Measurements from ENCODE around the gene APLNR.
A peak's percentile ranks its signal among the peaks of the same experiment; 100 is the strongest.

APLNR gene

DNA sequence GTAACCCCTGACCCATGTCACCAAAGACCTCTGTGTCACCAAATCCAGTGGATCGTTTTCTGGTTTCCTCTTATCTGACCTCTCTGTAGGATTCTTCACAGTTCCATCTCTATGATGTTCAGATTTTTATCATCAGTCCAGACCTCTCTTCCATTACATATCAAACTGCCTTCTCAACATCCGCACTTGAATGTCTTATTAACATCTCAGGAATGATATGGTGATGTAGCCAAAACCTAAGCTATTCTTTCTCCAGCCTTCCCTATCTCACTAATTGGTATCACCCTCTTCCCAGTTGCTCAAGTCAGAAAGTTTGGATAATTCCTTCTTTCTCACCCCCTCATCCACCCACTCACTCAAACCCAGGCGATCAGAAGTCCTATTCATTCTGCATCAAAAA lies 13.4 kb downstream of the APLNR start:
- TF ChIP-seq, protein P1, sequence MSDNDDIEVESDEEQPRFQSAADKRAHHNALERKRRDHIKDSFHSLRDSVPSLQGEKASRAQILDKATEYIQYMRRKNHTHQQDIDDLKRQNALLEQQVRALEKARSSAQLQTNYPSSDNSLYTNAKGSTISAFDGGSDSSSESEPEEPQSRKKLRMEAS (IDR thresholded peaks at IDR 0.05), result no peak
- TF ChIP-seq FOXM1 (IDR thresholded peaks at IDR 0.05; ENCODE audit: borderline replicate concordance, low read depth), result no peak

DNA sequence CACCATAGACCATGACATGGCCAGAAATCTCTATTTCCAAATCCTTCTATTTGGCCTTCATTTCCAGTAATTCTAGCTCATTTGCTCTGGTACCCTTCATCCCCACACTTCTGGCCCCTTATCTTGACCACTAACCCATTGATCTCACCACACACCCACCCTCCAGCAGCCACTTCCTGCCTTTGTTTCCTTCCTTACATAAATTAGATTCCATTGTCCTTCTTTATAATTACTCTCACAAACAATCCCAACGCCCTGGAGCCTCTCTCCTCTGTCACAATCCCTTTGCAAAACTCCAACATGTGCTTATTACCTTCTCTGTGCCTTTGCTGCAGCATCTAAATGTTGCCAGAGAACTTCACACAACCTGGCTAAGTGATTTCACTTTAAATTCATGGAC lies 14.8 kb downstream of the APLNR start:
- no peak for TF ChIP-seq TEAD4 (IDR thresholded peaks at IDR 0.05)
- no peak for TF ChIP-seq EGR1 (IDR thresholded peaks at IDR 0.05)
- no peak for TF ChIP-seq CEBPB (IDR thresholded peaks at IDR 0.05)
- TF ChIP-seq, protein P2, sequence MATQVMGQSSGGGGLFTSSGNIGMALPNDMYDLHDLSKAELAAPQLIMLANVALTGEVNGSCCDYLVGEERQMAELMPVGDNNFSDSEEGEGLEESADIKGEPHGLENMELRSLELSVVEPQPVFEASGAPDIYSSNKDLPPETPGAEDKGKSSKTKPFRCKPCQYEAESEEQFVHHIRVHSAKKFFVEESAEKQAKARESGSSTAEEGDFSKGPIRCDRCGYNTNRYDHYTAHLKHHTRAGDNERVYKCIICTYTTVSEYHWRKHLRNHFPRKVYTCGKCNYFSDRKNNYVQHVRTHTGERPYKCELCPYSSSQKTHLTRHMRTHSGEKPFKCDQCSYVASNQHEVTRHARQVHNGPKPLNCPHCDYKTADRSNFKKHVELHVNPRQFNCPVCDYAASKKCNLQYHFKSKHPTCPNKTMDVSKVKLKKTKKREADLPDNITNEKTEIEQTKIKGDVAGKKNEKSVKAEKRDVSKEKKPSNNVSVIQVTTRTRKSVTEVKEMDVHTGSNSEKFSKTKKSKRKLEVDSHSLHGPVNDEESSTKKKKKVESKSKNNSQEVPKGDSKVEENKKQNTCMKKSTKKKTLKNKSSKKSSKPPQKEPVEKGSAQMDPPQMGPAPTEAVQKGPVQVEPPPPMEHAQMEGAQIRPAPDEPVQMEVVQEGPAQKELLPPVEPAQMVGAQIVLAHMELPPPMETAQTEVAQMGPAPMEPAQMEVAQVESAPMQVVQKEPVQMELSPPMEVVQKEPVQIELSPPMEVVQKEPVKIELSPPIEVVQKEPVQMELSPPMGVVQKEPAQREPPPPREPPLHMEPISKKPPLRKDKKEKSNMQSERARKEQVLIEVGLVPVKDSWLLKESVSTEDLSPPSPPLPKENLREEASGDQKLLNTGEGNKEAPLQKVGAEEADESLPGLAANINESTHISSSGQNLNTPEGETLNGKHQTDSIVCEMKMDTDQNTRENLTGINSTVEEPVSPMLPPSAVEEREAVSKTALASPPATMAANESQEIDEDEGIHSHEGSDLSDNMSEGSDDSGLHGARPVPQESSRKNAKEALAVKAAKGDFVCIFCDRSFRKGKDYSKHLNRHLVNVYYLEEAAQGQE (IDR thresholded peaks at IDR 0.05; ENCODE audit: low read depth), result no peak
- TF ChIP-seq, protein P1 (IDR thresholded peaks at IDR 0.05), result no peak
- no peak for TF ChIP-seq EP300 (IDR thresholded peaks at IDR 0.05; ENCODE audit: borderline replicate concordance)
- no peak for TF ChIP-seq NFIC (IDR thresholded peaks at IDR 0.05)
- TF ChIP-seq TAF1 (IDR thresholded peaks at IDR 0.05; ENCODE audit: low read depth), result no peak
- no peak for TF ChIP-seq ZBTB7A (IDR thresholded peaks at IDR 0.05; ENCODE audit: low read depth)
- TF ChIP-seq FOXM1 (IDR thresholded peaks at IDR 0.05; ENCODE audit: borderline replicate concordance, low read depth), result no peak
- TF ChIP-seq, protein P3, sequence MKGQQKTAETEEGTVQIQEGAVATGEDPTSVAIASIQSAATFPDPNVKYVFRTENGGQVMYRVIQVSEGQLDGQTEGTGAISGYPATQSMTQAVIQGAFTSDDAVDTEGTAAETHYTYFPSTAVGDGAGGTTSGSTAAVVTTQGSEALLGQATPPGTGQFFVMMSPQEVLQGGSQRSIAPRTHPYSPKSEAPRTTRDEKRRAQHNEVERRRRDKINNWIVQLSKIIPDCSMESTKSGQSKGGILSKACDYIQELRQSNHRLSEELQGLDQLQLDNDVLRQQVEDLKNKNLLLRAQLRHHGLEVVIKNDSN (IDR thresholded peaks at IDR 0.05), result no peak
- no peak for TF ChIP-seq CREB1 (IDR thresholded peaks at IDR 0.05; ENCODE audit: low read depth)
- TF ChIP-seq YY1 (IDR thresholded peaks at IDR 0.05; ENCODE audit: low read depth), result no peak
- TF ChIP-seq RAD21 (IDR thresholded peaks at IDR 0.05; ENCODE audit: low read depth), result no peak
- no peak for TF ChIP-seq TCF12 (IDR thresholded peaks at IDR 0.05; ENCODE audit: low read depth)

DNA sequence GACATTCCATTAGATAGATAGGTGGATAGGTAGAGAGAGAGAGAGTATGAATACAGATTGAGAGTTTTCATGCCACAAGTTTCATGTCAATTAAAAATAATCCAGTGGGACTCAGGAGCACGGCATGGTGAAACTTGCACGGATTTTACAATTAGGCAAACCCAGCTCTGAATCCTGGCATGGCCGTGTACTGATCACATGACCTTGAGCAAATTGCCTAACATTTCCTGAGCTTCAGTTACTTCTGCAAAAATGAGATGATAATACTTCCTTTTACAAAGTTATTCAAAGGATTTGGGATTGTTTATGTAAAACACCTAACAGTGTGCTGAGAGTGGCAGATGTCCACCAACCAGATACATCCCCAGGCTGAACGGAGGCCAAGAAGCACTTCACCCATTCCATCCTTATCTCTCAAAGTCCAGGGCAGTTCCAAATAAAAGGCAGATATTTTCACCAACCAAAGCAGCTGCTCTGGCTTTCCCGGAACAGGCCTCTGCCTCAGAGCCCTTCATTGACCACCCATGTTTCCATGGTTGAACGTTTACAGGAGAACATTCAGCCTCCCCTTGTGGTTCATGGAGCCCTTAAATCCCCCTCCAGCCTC lies 17.9 kb downstream of the APLNR start:
- TF ChIP-seq, protein P3 (IDR thresholded peaks at IDR 0.05), result 0 out of 2 replicates have a peak, but pooled peaks have one; percentile 3
- TF ChIP-seq FOXM1 (IDR thresholded peaks at IDR 0.05; ENCODE audit: borderline replicate concordance, low read depth), result no peak

DNA sequence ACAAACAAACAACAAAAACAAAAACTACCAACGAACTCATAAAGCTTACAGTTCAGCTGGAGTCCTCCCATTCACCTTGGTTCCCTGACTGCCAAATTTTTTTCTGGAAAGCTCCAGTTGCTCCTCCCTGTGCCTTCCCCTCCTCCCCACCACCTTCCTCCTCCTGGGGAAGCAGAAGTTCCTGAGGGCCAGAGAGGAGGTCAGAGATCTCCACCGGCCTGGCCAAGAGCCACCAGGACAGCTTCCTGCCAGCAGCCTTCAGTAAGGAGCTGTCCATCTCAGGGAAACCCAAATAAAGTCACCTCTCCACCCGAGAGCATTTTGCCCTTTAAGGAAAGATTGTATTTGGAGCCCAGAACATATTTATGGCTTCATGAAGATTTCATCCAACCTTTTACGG lies 20.0 kb downstream of the APLNR start:
- TF ChIP-seq TEAD4 (IDR thresholded peaks at IDR 0.05), result no peak
- TF ChIP-seq, protein P2 (IDR thresholded peaks at IDR 0.05; ENCODE audit: low read depth), result peak; percentile 29; the same call in 1 of the 2 replicates

DNA sequence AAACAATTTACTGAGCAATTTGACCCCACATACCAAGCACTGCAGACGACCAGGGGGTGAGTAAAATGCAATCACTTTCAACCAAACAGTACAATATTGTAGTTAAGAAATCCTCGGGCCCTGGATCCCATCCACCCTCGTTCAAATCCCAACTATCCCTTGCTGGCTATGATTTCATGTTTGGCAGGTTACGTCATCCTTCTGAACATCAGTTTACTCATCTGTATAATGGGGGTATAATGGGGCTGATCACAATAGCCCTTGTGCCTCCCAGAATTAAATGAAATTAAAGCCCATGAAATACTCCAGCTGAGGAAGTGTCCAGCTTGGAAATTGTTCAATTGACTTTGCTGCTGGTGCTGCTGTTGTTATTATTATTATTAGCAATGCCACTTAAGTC lies 20.6 kb downstream of the APLNR start:
- TF ChIP-seq CREB1 (IDR thresholded peaks at IDR 0.05; ENCODE audit: low read depth) (no peak), FOXM1 (IDR thresholded peaks at IDR 0.05; ENCODE audit: borderline replicate concordance, low read depth) (no peak), TCF12 (IDR thresholded peaks at IDR 0.05; ENCODE audit: low read depth) (no peak), TAF1 (IDR thresholded peaks at IDR 0.05; ENCODE audit: low read depth) (no peak), EGR1 (IDR thresholded peaks at IDR 0.05) (no peak), EP300 (IDR thresholded peaks at IDR 0.05; ENCODE audit: borderline replicate concordance) (no peak), RAD21 (IDR thresholded peaks at IDR 0.05; ENCODE audit: low read depth) (no peak), ZBTB7A (IDR thresholded peaks at IDR 0.05; ENCODE audit: low read depth) (no peak), CEBPB (IDR thresholded peaks at IDR 0.05) (no peak)
- TF ChIP-seq, protein P2 (IDR thresholded peaks at IDR 0.05; ENCODE audit: low read depth), result no peak

All from Ishikawa (cell line).